T-helper 1 cell treated with Interleukin-12 subunit alpha and Interleukin-12 subunit beta and Interleukin-4 antibody, amounts not matched to agents 30 μg/mL and 1 μg/mL, for 36 hours (primary cell): Measurements from ENCODE around the gene ECPAS.
"Not testable (repeated sequence)": the region's sequence is repeated elsewhere in the genome, so short reads cannot be mapped to it uniquely, and the experiment has no call there.

Experiments
- H3K27ac Mint-ChIP-seq: one replicate; pipeline ENCODE4 v1.8.0; 2021; ENCODE audit warnings: mild to moderate bottlenecking, mixed read lengths
- H3K27me3 Mint-ChIP-seq: one replicate; pipeline ENCODE4 v1.8.0; 2021; ENCODE audit warnings: low read depth, mixed read lengths
- H3K36me3 Mint-ChIP-seq: one replicate; pipeline ENCODE4 v1.8.0; 2021; ENCODE audit warnings: low read depth, mixed read lengths
- H3K4me1 Mint-ChIP-seq: one replicate; pipeline ENCODE4 v1.8.0; 2021; ENCODE audit warnings: low read depth, mixed read lengths
- H3K4me3 Mint-ChIP-seq: one replicate; pipeline ENCODE4 v1.8.0; 2021; ENCODE audit warnings: mild to moderate bottlenecking, moderate library complexity, mixed read lengths
- H3K9me3 Mint-ChIP-seq: one replicate; pipeline ENCODE4 v1.8.0; 2021; ENCODE audit warnings: mixed read lengths

ECPAS gene

DNA sequence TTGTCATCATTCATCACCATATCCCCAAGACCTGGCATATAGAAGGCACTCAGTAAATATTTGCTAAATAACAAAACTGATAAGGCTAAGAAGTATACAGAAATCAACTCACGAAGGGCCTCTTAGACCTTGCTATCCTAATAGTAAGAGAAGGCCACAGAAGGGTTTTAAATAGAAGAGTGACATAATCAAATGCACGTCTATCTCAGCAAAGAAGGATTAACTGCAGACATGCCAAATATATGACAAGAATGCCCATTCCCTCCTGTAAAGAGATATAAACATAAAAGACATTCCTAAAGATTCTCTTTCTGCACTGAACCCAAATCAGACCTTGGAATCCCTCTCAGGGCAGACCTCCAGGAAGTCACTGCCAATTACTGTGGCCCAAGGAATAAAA, 34.1 kb downstream of the ECPAS start:
- no peaks in the 10 kb centered on the region for H3K27me3 Mint-ChIP-seq
- H3K4me3 Mint-ChIP-seq: no peak overlapping the region
- no peak overlapping the region for H3K27ac Mint-ChIP-seq
- no peaks in the 10 kb centered on the region for H3K9me3 Mint-ChIP-seq
- H3K36me3 Mint-ChIP-seq: peaks cover 28% of the 10 kb centered on the region
- peaks cover 8% of the 10 kb centered on the region for H3K4me1 Mint-ChIP-seq

- Mint-ChIP-seq H3K36me3 (peaks cover 28% of the 10 kb centered on the region), H3K4me1 (peaks cover 8% of the 10 kb centered on the region)
These were observed 34.5 kb downstream of the ECPAS start for GRCh38 chr9:111449705-111450104.

GRCh38 chr9:111445799-111446198, 38.4 kb downstream of the ECPAS start:
- H3K9me3 Mint-ChIP-seq, H3K27me3 Mint-ChIP-seq, H3K27ac Mint-ChIP-seq, H3K4me1 Mint-ChIP-seq, H3K4me3 Mint-ChIP-seq: not testable (repeated sequence)
- H3K36me3 Mint-ChIP-seq: peaks cover 33% of the 10 kb centered on the region

More at GRCh38 chr9:111449705-111450104, 34.5 kb downstream of the ECPAS start:
- H3K27me3 Mint-ChIP-seq: no peaks in the 10 kb centered on the region
- no peak overlapping the region for H3K4me3 Mint-ChIP-seq
- H3K9me3 Mint-ChIP-seq: no peaks in the 10 kb centered on the region
- H3K27ac Mint-ChIP-seq: no peak overlapping the region

DNA sequence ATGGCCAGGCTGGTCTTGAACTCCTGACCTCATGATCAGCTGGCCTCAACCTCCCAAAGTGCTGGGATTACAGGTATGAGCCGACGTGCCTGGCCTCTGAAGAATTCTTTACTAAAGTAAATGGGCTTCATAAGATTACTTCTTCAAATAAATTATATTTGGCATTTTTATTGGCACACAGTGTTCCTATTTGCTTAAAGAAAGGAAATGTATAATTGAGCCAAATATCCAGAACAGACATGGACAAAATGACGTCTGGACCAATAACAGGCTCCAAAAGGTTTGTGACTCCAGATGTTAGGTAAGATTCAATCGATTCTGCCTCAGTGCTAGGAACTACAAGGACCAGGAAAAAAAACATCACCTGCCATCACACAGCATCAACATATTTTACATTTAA, 40.7 kb downstream of the ECPAS start:
- H3K27me3 Mint-ChIP-seq: no peaks in the 10 kb centered on the region
- H3K36me3 Mint-ChIP-seq: peaks cover 37% of the 10 kb centered on the region
- H3K27ac Mint-ChIP-seq: no peak overlapping the region
- H3K9me3 Mint-ChIP-seq: no peaks in the 10 kb centered on the region
- H3K4me3 Mint-ChIP-seq: no peak overlapping the region
- no peaks in the 10 kb centered on the region for H3K4me1 Mint-ChIP-seq

- Mint-ChIP-seq H3K4me3 (no peak overlapping the region), H3K27me3 (no peaks in the 10 kb centered on the region), H3K9me3 (no peaks in the 10 kb centered on the region), H3K4me1 (no peaks in the 10 kb centered on the region), H3K36me3 (peaks cover 39% of the 10 kb centered on the region), H3K27ac (no peak overlapping the region)
These were observed 41.7 kb downstream of the ECPAS start for GRCh38 chr9:111442360-111443027.

DNA sequence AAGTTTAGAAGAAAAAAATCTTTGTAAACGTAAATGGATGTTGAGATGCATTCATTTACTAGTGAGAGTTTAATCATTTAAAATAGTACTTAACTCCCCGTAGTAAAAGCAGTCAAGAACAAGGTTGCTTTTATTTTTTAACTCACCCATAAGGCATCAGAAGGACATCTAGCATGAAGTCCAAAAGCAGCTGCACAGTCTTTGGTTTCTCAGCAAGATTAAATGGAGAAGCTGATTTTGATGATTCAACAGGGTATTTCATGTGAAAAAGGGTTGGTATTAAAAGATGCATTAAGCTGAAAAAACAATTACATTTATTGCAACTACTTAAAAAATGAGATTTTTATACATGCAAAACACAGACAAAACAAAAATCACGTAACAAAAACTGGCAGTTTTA, 44.0 kb downstream of the ECPAS start:
- Mint-ChIP-seq H3K4me1 (no peaks in the 10 kb centered on the region), H3K27ac (no peak overlapping the region), H3K36me3 (peaks cover 38% of the 10 kb centered on the region), H3K4me3 (no peak overlapping the region), H3K9me3 (no peaks in the 10 kb centered on the region), H3K27me3 (no peaks in the 10 kb centered on the region)

DNA sequence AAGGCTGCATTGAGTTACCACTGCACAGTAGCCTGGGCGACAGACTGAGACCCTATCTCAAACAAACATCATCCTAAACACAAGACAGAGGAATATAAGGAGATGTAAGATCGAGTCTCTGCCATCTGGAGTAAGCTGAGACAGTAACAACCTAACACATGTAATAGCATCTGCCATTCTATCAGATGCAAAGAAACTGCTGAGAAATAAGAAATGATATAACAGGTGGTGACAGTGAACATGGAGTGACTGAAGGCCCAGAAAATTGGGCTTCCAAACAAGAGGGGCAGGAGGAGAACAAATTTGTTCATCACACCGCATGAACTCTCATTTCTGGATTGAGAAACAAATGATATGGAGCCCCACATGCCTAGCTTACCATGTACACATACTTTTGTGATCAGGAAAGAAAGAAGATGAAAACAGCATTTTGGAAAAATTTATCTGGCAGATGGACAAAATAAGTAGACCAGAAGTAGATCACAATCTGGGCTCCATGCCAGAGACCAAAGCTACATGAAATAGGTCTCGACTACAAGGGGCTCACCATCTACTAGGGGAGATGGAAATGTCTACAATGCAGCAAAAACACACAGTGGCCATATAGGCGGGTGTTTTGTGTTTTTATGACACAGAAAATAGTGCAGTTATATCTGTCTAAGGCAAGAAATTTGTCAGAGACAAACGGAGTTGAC, 45.5 kb downstream of the ECPAS start:
- Mint-ChIP-seq H3K4me1 (no peaks in the 10 kb centered on the region), H3K27me3 (no peaks in the 10 kb centered on the region), H3K36me3 (peaks cover 36% of the 10 kb centered on the region), H3K27ac (no peak overlapping the region), H3K4me3 (no peak overlapping the region), H3K9me3 (no peaks in the 10 kb centered on the region)

DNA sequence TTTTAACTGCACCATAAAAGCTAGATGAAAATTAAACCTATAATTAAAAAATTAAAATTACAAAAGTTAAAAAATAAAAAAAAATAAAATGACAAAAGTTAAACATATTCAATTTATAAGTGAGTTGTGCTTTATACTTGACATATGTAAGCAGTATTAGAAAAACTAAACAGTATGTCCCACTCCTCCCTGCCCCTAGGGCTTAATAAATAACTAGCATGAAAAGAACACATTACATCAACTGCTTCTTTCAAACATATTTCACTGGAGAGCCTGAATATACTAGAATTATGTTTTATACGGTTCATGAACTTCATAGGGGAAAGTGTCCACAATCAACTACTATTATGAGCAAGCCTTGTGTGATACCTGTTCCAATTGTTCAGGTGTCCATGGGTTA, 47.6 kb downstream of the ECPAS start:
- H3K4me3 Mint-ChIP-seq: no peak overlapping the region
- peaks cover 41% of the 10 kb centered on the region for H3K36me3 Mint-ChIP-seq
- H3K27me3 Mint-ChIP-seq: no peaks in the 10 kb centered on the region
- no peaks in the 10 kb centered on the region for H3K9me3 Mint-ChIP-seq
- no peaks in the 10 kb centered on the region for H3K4me1 Mint-ChIP-seq
- H3K27ac Mint-ChIP-seq: no peak overlapping the region

DNA sequence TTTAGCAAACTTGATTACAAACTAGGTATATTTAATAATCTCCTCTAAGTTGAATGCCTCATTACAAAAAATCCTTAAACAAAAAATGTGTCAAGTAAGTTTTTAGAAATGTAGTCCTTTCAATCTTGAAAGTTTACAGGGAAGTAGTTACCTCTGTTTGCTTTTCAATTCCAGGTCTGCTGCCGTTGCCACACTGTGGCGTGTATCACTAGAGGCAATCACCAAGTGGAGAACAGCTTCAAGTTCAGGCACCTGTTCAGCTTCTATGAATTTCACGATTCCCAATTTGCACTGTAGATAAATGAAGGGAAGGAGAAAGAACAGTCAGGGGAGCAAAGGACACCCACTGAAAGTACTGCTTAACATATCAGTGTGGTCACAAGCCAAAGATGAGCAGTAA, 51.1 kb downstream of the ECPAS start:
- no peak overlapping the region for H3K27ac Mint-ChIP-seq
- peaks cover 43% of the 10 kb centered on the region for H3K36me3 Mint-ChIP-seq
- H3K27me3 Mint-ChIP-seq: no peaks in the 10 kb centered on the region
- H3K4me3 Mint-ChIP-seq: no peak overlapping the region
- H3K4me1 Mint-ChIP-seq: no peaks in the 10 kb centered on the region
- H3K9me3 Mint-ChIP-seq: no peaks in the 10 kb centered on the region

DNA sequence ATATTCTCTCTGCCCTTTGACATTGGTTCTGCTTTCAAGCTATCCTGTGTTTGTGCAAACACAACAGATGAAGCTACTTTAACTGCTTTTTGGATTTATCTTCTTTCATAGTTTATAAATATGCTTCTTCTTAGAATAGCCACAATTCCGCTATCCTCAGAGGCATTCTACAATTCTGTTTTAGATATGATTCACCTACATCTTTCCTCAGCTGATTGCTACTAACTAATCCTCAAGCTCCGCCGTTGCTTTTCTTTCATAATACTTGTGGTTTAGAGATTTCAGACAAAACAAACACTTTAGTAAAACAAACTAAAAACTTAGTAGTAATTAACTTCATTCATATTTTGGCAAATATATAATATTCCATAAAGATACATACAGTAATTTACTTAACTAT, 52.5 kb downstream of the ECPAS start:
- no peaks in the 10 kb centered on the region for H3K9me3 Mint-ChIP-seq

DNA sequence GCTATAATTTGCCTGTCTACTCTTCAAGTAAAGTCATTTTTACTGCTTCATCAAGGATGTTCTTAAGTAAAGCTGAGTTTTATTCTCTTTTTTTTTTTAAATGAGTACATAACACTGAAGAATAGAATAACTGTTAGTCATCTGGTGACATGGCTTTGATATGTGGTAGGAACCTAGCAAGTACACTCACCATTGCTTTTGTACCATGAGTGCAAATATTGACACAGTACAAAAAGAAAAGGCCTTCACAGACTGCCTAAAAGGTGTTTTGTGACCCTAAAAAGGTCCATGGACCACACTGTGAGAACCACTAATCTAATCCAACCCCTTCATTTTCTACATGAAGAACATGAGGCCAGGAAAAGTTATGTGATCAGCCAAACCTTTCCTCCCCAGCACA, 55.0 kb downstream of the ECPAS start:
- Mint-ChIP-seq H3K4me3 (no peak overlapping the region), H3K36me3 (peaks cover 56% of the 10 kb centered on the region), H3K27ac (no peak overlapping the region), H3K4me1 (peaks cover 11% of the 10 kb centered on the region), H3K27me3 (no peaks in the 10 kb centered on the region), H3K9me3 (no peaks in the 10 kb centered on the region)

More for the DNA sequence above, 52.5 kb downstream of the ECPAS start:
- Mint-ChIP-seq H3K4me1 (peaks cover 8% of the 10 kb centered on the region), H3K27ac (no peak overlapping the region), H3K4me3 (no peak overlapping the region), H3K27me3 (no peaks in the 10 kb centered on the region), H3K36me3 (peaks cover 49% of the 10 kb centered on the region)

GRCh38 chr9:111427186-111427585, 57.0 kb downstream of the ECPAS start:
- H3K27me3 Mint-ChIP-seq: no peaks in the 10 kb centered on the region
- peaks cover 11% of the 10 kb centered on the region for H3K4me1 Mint-ChIP-seq
- no peak overlapping the region for H3K4me3 Mint-ChIP-seq
- H3K36me3 Mint-ChIP-seq: peaks cover 63% of the 10 kb centered on the region
- no peaks in the 10 kb centered on the region for H3K9me3 Mint-ChIP-seq
- peak overlapping the region; percentile 42 for H3K27ac Mint-ChIP-seq

- H3K36me3 Mint-ChIP-seq: peaks cover 58% of the 10 kb centered on the region
- no peaks in the 10 kb centered on the region for H3K9me3 Mint-ChIP-seq
- no peak overlapping the region for H3K27ac Mint-ChIP-seq
- no peaks in the 10 kb centered on the region for H3K27me3 Mint-ChIP-seq
- H3K4me3 Mint-ChIP-seq: no peak overlapping the region
- peaks cover 11% of the 10 kb centered on the region for H3K4me1 Mint-ChIP-seq
These were observed 60.8 kb downstream of the ECPAS start for GRCh38 chr9:111423389-111423788.

GRCh38 chr9:111414406-111414805, 69.8 kb downstream of the ECPAS start:
- no peak overlapping the region for H3K27ac Mint-ChIP-seq
- no peaks in the 10 kb centered on the region for H3K4me1 Mint-ChIP-seq
- peaks cover 60% of the 10 kb centered on the region for H3K36me3 Mint-ChIP-seq
- no peak overlapping the region for H3K4me3 Mint-ChIP-seq
- H3K9me3 Mint-ChIP-seq: no peaks in the 10 kb centered on the region
- H3K27me3 Mint-ChIP-seq: no peaks in the 10 kb centered on the region

- H3K36me3 Mint-ChIP-seq: peaks cover 59% of the 10 kb centered on the region
- no peak overlapping the region for H3K27ac Mint-ChIP-seq
- no peaks in the 10 kb centered on the region for H3K4me1 Mint-ChIP-seq
- H3K27me3 Mint-ChIP-seq: no peaks in the 10 kb centered on the region
- H3K4me3 Mint-ChIP-seq: no peak overlapping the region
- H3K9me3 Mint-ChIP-seq: no peaks in the 10 kb centered on the region
These were observed 70.2 kb downstream of the ECPAS start for GRCh38 chr9:111413996-111414395.
